Bronchial epithelial cell (primary cell): Measurements from ENCODE around the gene FMO2. TPM values are rescaled to one million over a fixed set of nuclear protein-coding genes. Genes with fewer than 3 reads are reported as not detected.

ENCODE experiments used
- DNase-seq: peaks from one replicate; pipeline ENCODE4 v3.0.0-alpha.2; 2010; ENCODE audit warnings: low read depth
- FAIRE-seq: peaks from 2 replicates; lab custom pipeline; 2011; peaks lifted over from hg19 to GRCh38; lab: Jason Lieb, UNC
- H3K27me3 ChIP-seq: 2 replicates; pipeline ENCODE4 v1.5.1; 2011; ENCODE audit warnings: low read length; ENCODE audit not compliant: control insufficient read depth, insufficient read depth
- H3K36me3 ChIP-seq: 2 replicates; pipeline ENCODE4 v1.5.1; 2011; ENCODE audit warnings: low read length; ENCODE audit not compliant: control insufficient read depth, insufficient read depth
- H3K4me3 ChIP-seq: 2 replicates; pipeline ENCODE4 v1.5.1; 2011; ENCODE audit warnings: mild to moderate bottlenecking, low read depth, low read length, control low read depth
- total RNA-seq: library from RNA; depleted of rRNA; stranded (reverse); fragments of >200 nt; gene quantifications from 2 replicates; pipeline ENCODE4 v1.2.1, GENCODE V29; 2014
- TF ChIP-seq, protein P1 (sequence below): IDR thresholded peaks from 2 replicates; pipeline ENCODE4 v1.5.1; 2011; ENCODE audit warnings: mild to moderate bottlenecking, moderate library complexity, low read length, control low read depth, inconsistent platforms; ENCODE audit not compliant: insufficient read depth, severe bottlenecking

The FMO2 gene
- total RNA-seq, 1 donor from 2014 or later: not detected

DNA sequence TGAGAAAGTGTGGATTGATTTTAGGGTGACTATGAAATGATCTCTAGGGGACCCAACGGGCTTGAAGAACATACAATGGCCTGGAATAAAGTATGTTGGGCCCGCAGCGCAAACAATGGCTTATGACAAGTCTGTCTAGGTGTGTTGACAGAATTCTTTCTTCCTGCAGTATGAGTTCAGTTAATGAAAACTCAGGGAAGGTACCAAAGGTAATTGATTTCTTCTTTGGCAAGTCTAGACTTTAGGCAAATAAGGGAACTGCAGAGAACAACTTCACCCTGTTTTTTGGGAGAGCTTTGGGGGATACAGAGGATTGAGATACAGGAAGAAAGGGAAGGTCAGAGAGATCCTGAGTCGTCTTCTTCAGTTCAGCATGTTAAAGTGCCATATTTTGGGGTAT is 7.8 kb upstream of the FMO2 start:
- no peak for FAIRE-seq
- Histone ChIP-seq H3K27me3 (no peaks in the 10 kb centered on the region), H3K36me3 (no peaks in the 10 kb centered on the region), H3K4me3 (no peak overlapping the region)
- TF ChIP-seq, protein P1, sequence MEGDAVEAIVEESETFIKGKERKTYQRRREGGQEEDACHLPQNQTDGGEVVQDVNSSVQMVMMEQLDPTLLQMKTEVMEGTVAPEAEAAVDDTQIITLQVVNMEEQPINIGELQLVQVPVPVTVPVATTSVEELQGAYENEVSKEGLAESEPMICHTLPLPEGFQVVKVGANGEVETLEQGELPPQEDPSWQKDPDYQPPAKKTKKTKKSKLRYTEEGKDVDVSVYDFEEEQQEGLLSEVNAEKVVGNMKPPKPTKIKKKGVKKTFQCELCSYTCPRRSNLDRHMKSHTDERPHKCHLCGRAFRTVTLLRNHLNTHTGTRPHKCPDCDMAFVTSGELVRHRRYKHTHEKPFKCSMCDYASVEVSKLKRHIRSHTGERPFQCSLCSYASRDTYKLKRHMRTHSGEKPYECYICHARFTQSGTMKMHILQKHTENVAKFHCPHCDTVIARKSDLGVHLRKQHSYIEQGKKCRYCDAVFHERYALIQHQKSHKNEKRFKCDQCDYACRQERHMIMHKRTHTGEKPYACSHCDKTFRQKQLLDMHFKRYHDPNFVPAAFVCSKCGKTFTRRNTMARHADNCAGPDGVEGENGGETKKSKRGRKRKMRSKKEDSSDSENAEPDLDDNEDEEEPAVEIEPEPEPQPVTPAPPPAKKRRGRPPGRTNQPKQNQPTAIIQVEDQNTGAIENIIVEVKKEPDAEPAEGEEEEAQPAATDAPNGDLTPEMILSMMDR: no peak
- no peak for DNase-seq

DNA sequence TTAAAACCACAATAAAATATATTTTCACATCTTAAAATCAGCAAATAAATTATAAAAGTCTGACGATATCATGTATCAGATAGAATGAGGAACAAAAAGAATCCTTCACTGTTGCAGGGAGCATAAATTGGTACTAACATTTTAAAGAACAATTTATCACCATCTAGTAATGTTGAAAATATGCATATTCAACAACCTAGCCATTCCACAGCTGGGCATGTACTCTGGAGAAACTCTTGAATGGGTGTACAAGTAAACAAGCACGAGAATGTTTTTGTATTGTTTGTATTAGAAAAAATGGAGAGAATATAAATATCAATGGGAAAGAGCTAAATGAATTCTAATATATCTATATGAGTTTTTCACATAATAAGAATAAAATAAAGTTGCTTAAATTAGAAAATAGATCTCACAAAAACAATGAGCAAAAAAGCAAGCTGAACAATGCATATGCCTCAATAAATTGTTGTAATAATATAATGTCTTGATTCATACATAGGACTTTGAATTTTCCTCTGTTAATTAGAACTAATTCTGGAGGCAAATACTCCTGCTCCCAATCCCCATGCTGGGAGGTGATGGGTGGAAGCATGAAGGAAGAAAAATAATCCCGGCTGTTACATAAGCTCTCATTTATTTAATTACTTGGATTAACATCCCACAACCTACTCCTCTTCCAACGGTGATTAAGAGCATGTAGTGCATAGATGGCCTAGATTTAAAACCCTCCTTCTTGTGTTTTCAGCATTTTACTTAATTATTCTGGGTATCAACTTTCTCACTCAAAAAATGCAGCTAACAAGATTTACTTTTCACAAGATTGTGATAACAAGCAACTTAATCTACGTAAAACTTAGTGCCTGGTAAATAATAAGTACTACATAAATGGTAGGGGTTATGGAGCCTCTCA is 5.5 kb upstream of the FMO2 start:
- Histone ChIP-seq H3K4me3 (no peak overlapping the region), H3K27me3 (no peaks in the 10 kb centered on the region), H3K36me3 (no peaks in the 10 kb centered on the region)
- DNase-seq: peak; percentile 31
- TF ChIP-seq, protein P1: no peak
- no peak for FAIRE-seq

DNA sequence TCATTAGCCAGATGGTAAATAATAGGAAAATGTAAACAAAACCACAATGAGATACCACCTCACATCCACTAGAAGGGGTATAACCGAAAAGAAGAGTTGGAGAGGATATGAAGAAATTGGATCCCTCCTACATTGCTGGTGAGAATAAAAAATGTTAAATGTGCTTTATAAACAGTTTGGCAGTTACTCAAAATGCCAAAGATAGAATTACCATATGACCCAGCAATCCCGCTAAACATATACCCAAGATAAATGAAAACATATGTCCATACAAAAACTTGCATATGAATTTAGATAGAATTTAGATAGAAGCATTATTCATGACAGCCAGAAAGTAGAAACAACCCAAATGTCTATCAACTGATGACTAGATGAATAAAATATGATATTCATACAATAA is 4.4 kb upstream of the FMO2 start:
- Histone ChIP-seq H3K36me3 (no peaks in the 10 kb centered on the region), H3K27me3 (no peaks in the 10 kb centered on the region), H3K4me3 (no peak overlapping the region)
- no peak for FAIRE-seq
- DNase-seq: no peak
- TF ChIP-seq, protein P1: no peak

DNA sequence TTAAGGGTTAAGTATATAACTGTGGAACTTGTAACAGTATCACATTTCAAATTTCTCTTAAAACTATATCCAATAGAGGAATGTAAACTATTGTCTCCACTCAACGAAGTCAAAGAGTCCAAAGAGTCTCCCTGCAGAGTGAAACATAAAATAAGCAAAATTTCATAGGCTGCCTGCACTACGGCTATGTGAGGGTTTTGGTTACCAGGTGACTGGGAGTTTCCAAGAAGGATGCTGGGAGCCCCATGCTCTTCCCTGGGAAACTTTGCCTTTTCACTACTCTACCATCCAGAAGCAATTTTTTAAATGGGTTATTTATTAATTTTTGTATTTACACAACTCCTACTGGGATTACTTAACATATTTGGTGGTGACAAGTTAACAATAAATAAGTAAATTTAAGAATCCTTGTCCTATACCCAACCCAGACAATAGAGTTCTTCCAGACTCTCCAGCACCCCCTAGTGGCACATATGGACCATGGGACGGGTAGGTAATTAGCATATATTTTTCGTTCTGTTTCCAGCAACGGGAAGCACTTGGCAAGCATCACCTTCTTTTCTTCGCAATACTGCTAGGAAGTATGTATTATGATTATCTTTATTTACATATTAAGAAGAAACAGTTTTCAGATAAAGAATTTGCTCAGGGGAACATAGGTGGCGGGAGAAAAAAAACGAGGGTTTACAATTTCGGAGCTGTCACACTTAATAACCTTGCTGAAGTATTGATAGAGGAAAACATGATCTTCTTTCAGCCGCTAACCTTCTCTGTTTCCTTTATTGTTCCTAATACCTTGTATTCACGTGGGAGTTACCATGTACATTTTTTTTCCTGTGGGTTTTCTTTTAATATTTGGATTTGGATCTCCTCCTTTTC is 3.5 kb downstream of the FMO2 start:
- FAIRE-seq: no peak
- Histone ChIP-seq H3K36me3 (no peaks in the 10 kb centered on the region), H3K4me3 (no peak overlapping the region), H3K27me3 (no peaks in the 10 kb centered on the region)
- peak; percentile 64 for DNase-seq
- TF ChIP-seq, protein P1: peak; percentile 62

DNA sequence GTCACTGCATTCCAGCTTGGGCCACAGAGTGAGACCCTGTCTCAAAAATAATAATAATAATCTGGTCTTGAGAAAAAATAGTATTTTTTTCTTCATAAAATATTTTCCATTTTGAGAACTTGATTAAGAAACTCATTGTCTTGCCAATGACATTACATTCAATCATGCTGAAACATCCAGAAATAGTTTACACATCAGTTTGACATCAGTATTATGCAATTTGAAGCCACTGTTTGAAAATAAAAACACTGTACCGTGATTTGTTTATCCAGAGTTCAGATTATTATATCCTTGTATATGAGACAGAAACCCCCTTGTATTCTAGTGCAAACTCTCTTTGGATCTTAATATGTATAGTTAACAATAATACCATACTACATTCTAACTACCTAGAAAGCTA is 6.9 kb downstream of the FMO2 start:
- TF ChIP-seq, protein P1: no peak
- no peaks in the 10 kb centered on the region for H3K27me3 ChIP-seq
- no peak for DNase-seq
- H3K36me3 ChIP-seq: no peaks in the 10 kb centered on the region
- H3K4me3 ChIP-seq: no peak overlapping the region
- FAIRE-seq: no peak
